ENCODE measurements around the gene FAM236D.
"Not testable (repeated sequence)": the region's sequence is repeated elsewhere in the genome, so short reads cannot be mapped to it uniquely, and the experiment has no call there.

- not testable (repeated sequence) for TF ChIP-seq CTCF (IDR thresholded peaks at IDR 0.05; ENCODE audit: insufficient read depth, low read depth, low read length); EZH2 (IDR thresholded peaks at IDR 0.05; ENCODE audit: insufficient read depth, low read length)
These were observed 29.9 kb downstream of the FAM236D start for GRCh38 chrX:72778146-72778545.

Measured in astrocyte (in vitro differentiated cells and primary cell).